Measurements from ENCODE around the gene REST. TPM values are rescaled to one million over a fixed set of nuclear protein-coding genes. Genes with fewer than 3 reads are reported as not detected.

The REST gene
- total and polyA plus RNA-seq, 2 of the 8 experiments (the other 6 are each of a cell fraction or from before 2014, with no cell fraction given): 10.2 to 66.3 TPM

DNA sequence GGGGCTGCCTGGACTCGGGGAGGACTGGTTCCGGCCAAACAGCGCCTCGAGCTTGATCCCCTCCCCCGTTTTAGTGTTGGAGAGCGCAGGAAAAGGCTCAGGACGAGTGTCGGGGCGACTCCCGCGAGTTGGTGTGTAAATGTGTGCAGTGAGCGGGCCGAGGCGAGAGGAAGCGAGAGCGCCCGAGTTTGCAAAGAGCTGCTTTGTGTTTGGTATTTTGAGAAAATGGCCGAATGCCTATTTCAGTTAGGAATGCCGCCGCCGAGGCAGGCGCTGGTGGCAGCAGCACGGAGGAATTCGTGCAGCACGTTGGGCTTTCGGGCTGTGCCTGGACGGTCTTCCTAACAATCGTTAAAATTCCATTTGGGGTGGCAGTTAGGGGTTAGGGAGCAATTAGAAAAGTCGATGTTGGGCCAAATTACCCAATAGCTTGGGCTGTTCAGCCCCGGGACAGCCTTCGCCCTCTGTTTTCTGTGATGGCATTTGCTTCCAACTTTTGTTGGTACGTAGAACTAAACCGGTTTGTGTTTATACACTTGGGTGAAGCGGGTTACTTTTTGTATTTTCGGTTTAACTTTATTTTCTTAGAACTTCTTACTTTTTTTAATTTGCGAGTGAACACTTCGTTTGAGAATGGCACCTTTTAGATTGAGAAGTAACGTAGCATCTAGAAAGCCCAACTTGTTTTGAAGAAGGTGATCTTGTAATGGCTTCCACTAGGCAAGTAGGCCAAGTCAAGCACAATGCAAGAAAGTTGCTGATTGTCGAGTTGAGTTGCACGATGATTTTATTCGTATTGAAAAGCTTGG, 1.6 kb downstream of the REST start:
- peaks cover 8% of the 10 kb centered on the region; the same call in 1 of the 2 replicates for H3K23me2 ChIP-seq (ENCODE audit: low read depth, low read length)
- peak overlapping the region; percentile 87 to 93 (median 88) for H3K9ac ChIP-seq (replicated peaks in 1 of 4; ENCODE audit: extremely low read depth in 1 of 4, low read depth in 3 of 4, low read length in 3 of 4)
- peak overlapping the region; percentile 96; the same call in 1 of the 2 replicates for H4K8ac ChIP-seq (ENCODE audit: extremely low read depth, insufficient read depth, low read length)
- peaks cover 4 to 23% (median 4%) of the 10 kb centered on the region in 4 experiments; a peak in 2 of 8 replicates for H3K36me3 ChIP-seq (ENCODE audit: control insufficient read depth in 2 of 4, insufficient read depth in 4 of 4, low read length in 3 of 4)
- no peak overlapping the region for H2BK120ac ChIP-seq (replicated peaks; ENCODE audit: low read depth, low read length)
- FAIRE-seq: no peak
- ChIA-PET CTCF (ENCODE audit: partially characterized antibody) (interaction anchor here (1.0 to 1.2 kb wide), 2 partner anchors 13 to 51 kb away, joined by 3 read pairs; no protein-coding TSS in a partner anchor), POLR2A (ENCODE audit: partially characterized antibody) (interaction anchor here (0.6 to 4.3 kb wide), 23 partner anchors 8 to 470 kb away, joined by 3 to 55 read pairs (median 4); partner anchors contain the start of genes NOA1, POLR2B and SPINK2)
- peaks cover 0 to 3% of the 10 kb centered on the region in 2 experiments for H4K20me1 ChIP-seq (replicated peaks in 1 of 2; ENCODE audit: control insufficient read depth in 1 of 2, insufficient read depth in 2 of 2, low read length in 2 of 2)
- peak overlapping the region; percentile 68 to 86 (median 73) for H3K4me3 ChIP-seq (ENCODE audit: extremely low read depth in 1 of 4, insufficient read depth in 2 of 4, low read depth in 3 of 4, low read length in 4 of 4)
- H2AFZ ChIP-seq (ENCODE audit: low read length): no peak overlapping the region
- H3K4me1 ChIP-seq (replicated peaks in 1 of 4; ENCODE audit: control insufficient read depth in 3 of 4, insufficient read depth in 4 of 4, low read length in 3 of 4): peaks cover 8 to 18% (median 14%) of the 10 kb centered on the region in 4 experiments; a peak in 5 of 7 replicates
- peak overlapping the region; percentile 79 to 90 for H3K4me2 ChIP-seq (ENCODE audit: insufficient read depth in 1 of 2, low read depth in 2 of 2, low read length in 2 of 2)
- H3K27me3 ChIP-seq (replicated peaks in 1 of 4; ENCODE audit: control insufficient read depth in 3 of 4, extremely low read depth in 1 of 4, insufficient read depth in 3 of 4, low read length in 3 of 4): peaks cover 0 to 6% (median under 1%) of the 10 kb centered on the region in 4 experiments; a peak in 3 of 7 replicates
- no peak overlapping the region for H3K23ac ChIP-seq (ENCODE audit: insufficient read length)
- 5% methylated on average over 38 of the region's 41 CpGs; no CpG with 5 or more reads in 1 of the 2 experiments for WGBS, 2 experiments (ENCODE audit: extremely low coverage in 1 of 2, insufficient coverage in 1 of 2, insufficient read length in 1 of 2, insufficient replicate concordance in 2 of 2, low coverage in 1 of 2, low lambda C conversion rate in 2 of 2, missing lambda C conversion rate in 1 of 2)
- no peak overlapping the region for H3K14ac ChIP-seq (ENCODE audit: insufficient read length)
- peak overlapping the region; percentile 44 for H4K5ac ChIP-seq (ENCODE audit: insufficient read length, low read depth, low read length)
- peaks cover 8% of the 10 kb centered on the region; the same call in 1 of the 2 replicates for H3K79me1 ChIP-seq (ENCODE audit: low read depth, low read length)
- no peak overlapping the region for H2BK15ac ChIP-seq (ENCODE audit: low read length)
- DNase-seq (ENCODE audit: low read depth in 1 of 2, low spot score in 2 of 2): peak in 1 of 2 experiments; percentile 66
- H2BK12ac ChIP-seq (ENCODE audit: low read depth, low read length): peak overlapping the region; percentile 39; the same call in 1 of the 2 replicates
- H3K27ac ChIP-seq (ENCODE audit: low read depth, low read length): peak overlapping the region; percentile 88
- peak overlapping the region; percentile 96 for H2BK5ac ChIP-seq (ENCODE audit: low read depth, low read length)
- H3K56ac ChIP-seq (replicated peaks; ENCODE audit: insufficient read length, low read depth, low read length): peak overlapping the region; percentile 96
- H3K4ac ChIP-seq (replicated peaks; ENCODE audit: insufficient read length, low read depth, low read length): peak overlapping the region; percentile 94
- no peak overlapping the region for H2BK20ac ChIP-seq (ENCODE audit: low read length)
- peaks cover 15 to 53% of the 10 kb centered on the region in 2 experiments; a peak in 3 of 4 replicates for H3K79me2 ChIP-seq (ENCODE audit: control insufficient read depth in 1 of 2, insufficient read depth in 2 of 2, low read length in 2 of 2)
- peak overlapping the region; percentile 97 for H3K18ac ChIP-seq (ENCODE audit: extremely low read depth, low read length)
- H4K91ac ChIP-seq (replicated peaks; ENCODE audit: insufficient read length, low read length): peak overlapping the region; percentile 89
- H3K9me3 ChIP-seq (ENCODE audit: insufficient read depth in 2 of 2, low read depth in 1 of 2, low read length in 1 of 2): no peaks in the 10 kb centered on the region
- no peak overlapping the region for H2AK5ac ChIP-seq (ENCODE audit: low read depth, low read length)
- TF ChIP-seq RNF2 (IDR thresholded peaks at IDR 0.05; ENCODE audit: borderline replicate concordance, low read depth, low read length, missing control alignments, poor library complexity, severe bottlenecking): no peak
- peak; percentile 76 for TF ChIP-seq TAF1 (IDR thresholded peaks at IDR 0.05; ENCODE audit: low read depth, low read length)
- peak in 1 of 2 experiments; percentile 54; a peak in 2 of 3 replicates for TF ChIP-seq POLR2A (IDR thresholded peaks at IDR 0.05; ENCODE audit: control extremely low read depth in 1 of 2, low read depth in 2 of 2, low read length in 2 of 2)
- TF ChIP-seq, protein P1, sequence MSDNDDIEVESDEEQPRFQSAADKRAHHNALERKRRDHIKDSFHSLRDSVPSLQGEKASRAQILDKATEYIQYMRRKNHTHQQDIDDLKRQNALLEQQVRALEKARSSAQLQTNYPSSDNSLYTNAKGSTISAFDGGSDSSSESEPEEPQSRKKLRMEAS (IDR thresholded peaks at IDR 0.05): 0 out of 2 replicates have a peak, but pooled peaks have one; percentile 14
- TF ChIP-seq ASH2L (IDR thresholded peaks at IDR 0.05; ENCODE audit: low read length): peak; percentile 60
- peak; percentile 81 for TF ChIP-seq SAP30 (IDR thresholded peaks at IDR 0.05; ENCODE audit: insufficient read depth, insufficient replicate concordance, low read length)
- TF ChIP-seq FOSL1 (IDR thresholded peaks at IDR 0.05; ENCODE audit: insufficient read depth, low read depth, low read length): no peak
- no peak for TF ChIP-seq HDAC6 (IDR thresholded peaks at IDR 0.05; ENCODE audit: low read depth, low read length)
- peak; percentile 21; the same call in 1 of the 2 replicates for TF ChIP-seq RBBP5 (IDR thresholded peaks at IDR 0.05; ENCODE audit: borderline replicate concordance, low read depth, low read length)
- TF ChIP-seq TEAD4 (IDR thresholded peaks at IDR 0.05; ENCODE audit: low read depth, low read length): peak; percentile 74

Data from H1 (cell line).